GM12801 (cell line): ENCODE measurements around the gene SPOCK3.

Experiments used
- CTCF ChIP-seq: IDR thresholded peaks from one replicate; pipeline ENCODE4 v1.5.1; 2011; ENCODE audit warnings: control low read depth; ENCODE audit not compliant: insufficient read length; ENCODE audit errors: extremely low read depth

The SPOCK3 gene

GRCh38 chr4:166839615-166840251, 394.6 kb downstream of the SPOCK3 start:
- no peak for TF ChIP-seq CTCF

- TF ChIP-seq CTCF = no peak
Observed at GRCh38 chr4:166838975-166839614, 395.2 kb downstream of the SPOCK3 start.

GRCh38 chr4:166836865-166837264, 397.4 kb downstream of the SPOCK3 start:
- no peak for TF ChIP-seq CTCF

DNA sequence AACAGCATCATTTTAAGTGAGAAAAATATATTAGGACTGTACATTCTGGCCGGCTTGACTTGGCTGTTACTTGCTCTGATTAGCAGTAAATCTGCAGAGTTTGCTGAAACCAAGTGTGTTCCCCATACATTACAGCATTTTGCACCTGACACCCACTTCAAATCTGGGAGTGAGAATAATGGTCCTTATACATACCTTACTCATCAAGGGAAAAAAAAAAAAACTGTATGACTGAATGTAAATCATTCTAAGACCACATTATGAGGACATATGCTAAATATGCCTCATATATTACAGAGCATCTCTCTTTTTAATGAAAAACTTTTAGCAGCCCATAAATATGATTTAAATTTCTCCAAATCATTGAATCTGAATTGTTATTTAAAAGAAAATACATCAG, 406.7 kb downstream of the SPOCK3 start:
- no peak for TF ChIP-seq CTCF

- no peak for TF ChIP-seq CTCF
Observed at GRCh38 chr4:166827167-166827566, 407.1 kb downstream of the SPOCK3 start.

- no peak for TF ChIP-seq CTCF
Observed at GRCh38 chr4:166823848-166824247, 410.4 kb downstream of the SPOCK3 start.

DNA sequence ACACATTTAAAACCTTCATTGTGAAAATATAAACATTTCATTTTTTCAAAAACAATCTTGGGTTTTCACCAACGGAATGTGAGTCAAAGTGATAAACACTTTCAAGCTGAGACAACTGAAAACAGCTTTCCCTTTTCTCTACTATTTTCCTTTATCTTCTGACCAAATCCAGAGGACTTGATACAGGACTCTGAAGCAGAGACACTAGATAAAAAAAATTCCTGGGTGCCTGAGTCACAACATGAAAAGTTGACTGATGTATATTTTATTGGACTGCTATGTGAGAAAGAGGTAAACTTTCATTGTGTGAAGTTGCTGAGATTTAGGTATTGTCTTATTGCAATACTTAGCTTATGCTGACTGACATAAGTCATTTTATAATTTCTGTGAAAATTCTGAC, 411.2 kb downstream of the SPOCK3 start:
- TF ChIP-seq CTCF = no peak
